ENCODE measurements around the gene C1QTNF6.

Gene C1QTNF6

GRCh38 chr22:37161443-37161842, 26.6 kb downstream of the C1QTNF6 start:
- TF ChIP-seq POU2F2 (IDR thresholded peaks at IDR 0.05; ENCODE audit: low read depth, low read length) (no peak), POLR2A (IDR thresholded peaks at IDR 0.05; ENCODE audit: low read depth, low read length) (no peak), PAX5 (IDR thresholded peaks at IDR 0.05; ENCODE audit: insufficient read depth, low read length, severe bottlenecking) (no peak), TAF1 (IDR thresholded peaks at IDR 0.05; ENCODE audit: low read depth, low read length) (no peak), POLR2AphosphoS5 (IDR thresholded peaks at IDR 0.05; ENCODE audit: low read depth, low read length) (no peak), SPI1 (IDR thresholded peaks at IDR 0.05; ENCODE audit: low read depth, low read length) (no peak)
- peak; percentile 83 for FAIRE-seq
- no peak for DNase-seq (ENCODE audit: insufficient read length, low spot score)

GRCh38 chr22:37160027-37160426, 28.0 kb downstream of the C1QTNF6 start:
- no peak for DNase-seq (ENCODE audit: insufficient read length, low spot score)
- FAIRE-seq = peak; percentile 75
- TF ChIP-seq PAX5 (IDR thresholded peaks at IDR 0.05; ENCODE audit: insufficient read depth, low read length, severe bottlenecking) (no peak), POU2F2 (IDR thresholded peaks at IDR 0.05; ENCODE audit: low read depth, low read length) (no peak), TAF1 (IDR thresholded peaks at IDR 0.05; ENCODE audit: low read depth, low read length) (no peak), POLR2AphosphoS5 (IDR thresholded peaks at IDR 0.05; ENCODE audit: low read depth, low read length) (no peak), POLR2A (IDR thresholded peaks at IDR 0.05; ENCODE audit: low read depth, low read length) (no peak)

GRCh38 chr22:37158963-37159290, 29.1 kb downstream of the C1QTNF6 start:
- FAIRE-seq = no peak
- no peak for DNase-seq (ENCODE audit: insufficient read length, low spot score)
- TF ChIP-seq POLR2AphosphoS5 (IDR thresholded peaks at IDR 0.05; ENCODE audit: low read depth, low read length) (no peak), SPI1 (IDR thresholded peaks at IDR 0.05; ENCODE audit: low read depth, low read length) (no peak), TAF1 (IDR thresholded peaks at IDR 0.05; ENCODE audit: low read depth, low read length) (no peak), POLR2A (IDR thresholded peaks at IDR 0.05; ENCODE audit: low read depth, low read length) (no peak), POU2F2 (IDR thresholded peaks at IDR 0.05; ENCODE audit: low read depth, low read length) (no peak), PAX5 (IDR thresholded peaks at IDR 0.05; ENCODE audit: insufficient read depth, low read length, severe bottlenecking) (no peak)

- FAIRE-seq (peak; percentile 72), DNase-seq (ENCODE audit: insufficient read length, low spot score) (no peak)
- TF ChIP-seq SPI1 (IDR thresholded peaks at IDR 0.05; ENCODE audit: low read depth, low read length) (no peak), TAF1 (IDR thresholded peaks at IDR 0.05; ENCODE audit: low read depth, low read length) (no peak), POU2F2 (IDR thresholded peaks at IDR 0.05; ENCODE audit: low read depth, low read length) (no peak)
Measured at GRCh38 chr22:37157516-37158285, 30.3 kb downstream of the C1QTNF6 start.

- TF ChIP-seq SPI1 (IDR thresholded peaks at IDR 0.05; ENCODE audit: low read depth, low read length) (no peak), TAF1 (IDR thresholded peaks at IDR 0.05; ENCODE audit: low read depth, low read length) (no peak)
- FAIRE-seq (no peak), DNase-seq (ENCODE audit: insufficient read length, low spot score) (no peak)
Measured at GRCh38 chr22:37156686-37157435, 31.2 kb downstream of the C1QTNF6 start.

- TF ChIP-seq POLR2AphosphoS5 (IDR thresholded peaks at IDR 0.05; ENCODE audit: low read depth, low read length) (no peak), POU2F2 (IDR thresholded peaks at IDR 0.05; ENCODE audit: low read depth, low read length) (no peak)
- FAIRE-seq (peak; percentile 43), DNase-seq (ENCODE audit: insufficient read length, low spot score) (no peak)
Measured at GRCh38 chr22:37155971-37156370, 32.1 kb downstream of the C1QTNF6 start.

GRCh38 chr22:37154925-37155712, 32.9 kb downstream of the C1QTNF6 start:
- FAIRE-seq (peak; percentile 91), DNase-seq (ENCODE audit: insufficient read length, low spot score) (no peak)
- TF ChIP-seq TAF1 (IDR thresholded peaks at IDR 0.05; ENCODE audit: low read depth, low read length) = no peak

- TF ChIP-seq TAF1 (IDR thresholded peaks at IDR 0.05; ENCODE audit: low read depth, low read length) = no peak
- TF ChIP-seq PAX5 (IDR thresholded peaks at IDR 0.05; ENCODE audit: insufficient read depth, low read length, severe bottlenecking) = no peak
- no peak for TF ChIP-seq SPI1 (IDR thresholded peaks at IDR 0.05; ENCODE audit: low read depth, low read length)
- no peak for TF ChIP-seq POLR2AphosphoS5 (IDR thresholded peaks at IDR 0.05; ENCODE audit: low read depth, low read length)
- TF ChIP-seq POU2F2 (IDR thresholded peaks at IDR 0.05; ENCODE audit: low read depth, low read length) = no peak
- no peak for TF ChIP-seq POLR2A (IDR thresholded peaks at IDR 0.05; ENCODE audit: low read depth, low read length)
- no peak for DNase-seq (ENCODE audit: insufficient read length, low spot score)
- FAIRE-seq = no peak
Measured at GRCh38 chr22:37153901-37154300, 34.1 kb downstream of the C1QTNF6 start.

- TF ChIP-seq PAX5 (IDR thresholded peaks at IDR 0.05; ENCODE audit: insufficient read depth, low read length, severe bottlenecking) = no peak
- no peak for TF ChIP-seq TAF1 (IDR thresholded peaks at IDR 0.05; ENCODE audit: low read depth, low read length)
- TF ChIP-seq POU2F2 (IDR thresholded peaks at IDR 0.05; ENCODE audit: low read depth, low read length) = no peak
- no peak for TF ChIP-seq POLR2A (IDR thresholded peaks at IDR 0.05; ENCODE audit: low read depth, low read length)
- no peak for TF ChIP-seq POLR2AphosphoS5 (IDR thresholded peaks at IDR 0.05; ENCODE audit: low read depth, low read length)
- no peak for TF ChIP-seq SPI1 (IDR thresholded peaks at IDR 0.05; ENCODE audit: low read depth, low read length)
- DNase-seq (ENCODE audit: insufficient read length, low spot score) (no peak), FAIRE-seq (no peak)
Measured at GRCh38 chr22:37151401-37151800, 36.6 kb downstream of the C1QTNF6 start.

GRCh38 chr22:37150701-37151100, 37.3 kb downstream of the C1QTNF6 start:
- FAIRE-seq (no peak), DNase-seq (ENCODE audit: insufficient read length, low spot score) (no peak)
- no peak for TF ChIP-seq POLR2A (IDR thresholded peaks at IDR 0.05; ENCODE audit: low read depth, low read length)
- TF ChIP-seq TAF1 (IDR thresholded peaks at IDR 0.05; ENCODE audit: low read depth, low read length) = no peak
- no peak for TF ChIP-seq PAX5 (IDR thresholded peaks at IDR 0.05; ENCODE audit: insufficient read depth, low read length, severe bottlenecking)
